ENCODE data around the gene SPEN.
"Not testable (repeated sequence)": the region's sequence is repeated elsewhere in the genome, so short reads cannot be mapped to it uniquely, and the experiment has no call there.

Gene SPEN

DNA sequence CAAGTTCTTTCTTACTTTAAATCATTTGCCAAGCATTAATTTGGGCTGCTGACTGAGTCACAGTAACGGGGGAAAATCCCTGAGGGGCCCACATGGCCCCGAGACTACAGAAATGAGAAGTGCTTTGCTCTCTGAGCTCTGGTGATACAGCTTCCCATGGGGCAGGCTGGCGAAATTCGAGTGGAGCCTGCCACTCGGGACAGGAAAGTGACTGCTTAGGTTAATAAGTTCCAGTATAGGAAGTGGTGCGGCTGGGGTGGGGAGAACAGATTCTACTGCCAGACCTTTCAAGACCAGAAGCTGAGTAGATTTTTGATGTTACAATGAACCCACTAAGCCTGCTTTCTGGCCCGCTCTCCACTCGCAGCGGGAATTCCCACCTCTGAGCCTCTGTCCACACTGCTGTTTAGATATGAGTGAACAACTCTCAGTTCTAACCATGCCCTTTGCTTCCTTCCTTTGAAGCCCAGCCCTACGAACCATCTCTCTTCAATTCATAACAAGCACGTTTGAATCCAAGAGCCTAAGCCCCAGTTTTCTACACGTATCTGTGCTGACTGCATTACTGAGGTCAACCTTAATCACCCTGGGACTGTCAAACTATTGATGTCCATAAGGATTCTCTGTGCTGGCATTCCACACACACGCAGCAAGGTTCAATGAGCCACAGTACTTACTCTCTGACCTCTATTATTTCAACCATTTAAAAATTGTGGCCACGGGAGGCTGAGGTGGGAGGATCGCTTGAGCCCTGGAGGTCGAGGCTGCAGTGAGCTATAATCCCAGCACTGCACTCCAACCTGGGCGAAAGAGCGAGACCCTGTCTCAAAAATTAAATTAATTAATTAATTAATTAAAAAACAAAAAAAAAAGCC lies 118.8 kb downstream of the SPEN start:
- peak; percentile 41 for DNase-seq

DNA sequence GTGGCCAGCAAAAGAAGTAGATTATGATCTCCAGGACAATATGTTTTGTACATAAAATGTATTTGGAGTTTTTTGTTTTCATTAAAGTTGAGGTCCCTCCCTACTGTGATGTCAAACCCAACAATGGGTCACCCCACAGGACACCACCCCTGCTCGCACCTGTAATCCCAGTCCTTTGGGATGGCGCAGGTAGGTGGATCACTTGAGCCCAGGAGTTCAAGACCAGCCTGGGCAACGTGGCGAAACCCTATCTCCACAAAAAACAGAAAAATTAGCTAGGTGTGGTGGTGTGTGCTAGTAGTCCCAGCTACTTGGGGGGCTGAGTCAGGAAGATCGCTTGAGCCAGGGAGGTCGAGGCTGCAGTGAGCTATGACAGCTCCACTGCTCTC lies 119.4 kb downstream of the SPEN start:
- no peak for DNase-seq

DNA sequence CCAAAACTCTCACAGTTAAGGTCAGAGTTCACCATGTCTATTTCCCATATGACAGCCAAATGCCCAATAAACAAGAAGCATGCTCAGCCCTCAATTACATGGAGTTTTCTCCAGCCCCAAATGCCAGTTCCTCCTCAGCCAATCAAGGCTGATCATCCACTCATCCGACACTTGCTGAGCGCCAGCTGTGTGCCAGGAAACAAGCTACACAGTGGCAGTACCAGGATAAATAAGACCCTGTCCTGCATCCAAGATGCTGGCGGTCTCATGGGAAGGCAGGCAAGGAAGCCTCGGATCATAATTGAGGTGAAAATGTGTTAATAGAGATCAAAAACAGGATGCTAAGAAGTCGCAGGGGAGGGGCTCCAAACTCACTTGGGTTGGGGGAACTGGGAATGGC lies 120.7 kb downstream of the SPEN start:
- DNase-seq: no peak

- DNase-seq: no peak
These were observed 121.9 kb downstream of the SPEN start for GRCh38 chr1:15969321-15969880.

GRCh38 chr1:15970911-15971310 lies 123.4 kb downstream of the SPEN start:
- no peak for DNase-seq

DNA sequence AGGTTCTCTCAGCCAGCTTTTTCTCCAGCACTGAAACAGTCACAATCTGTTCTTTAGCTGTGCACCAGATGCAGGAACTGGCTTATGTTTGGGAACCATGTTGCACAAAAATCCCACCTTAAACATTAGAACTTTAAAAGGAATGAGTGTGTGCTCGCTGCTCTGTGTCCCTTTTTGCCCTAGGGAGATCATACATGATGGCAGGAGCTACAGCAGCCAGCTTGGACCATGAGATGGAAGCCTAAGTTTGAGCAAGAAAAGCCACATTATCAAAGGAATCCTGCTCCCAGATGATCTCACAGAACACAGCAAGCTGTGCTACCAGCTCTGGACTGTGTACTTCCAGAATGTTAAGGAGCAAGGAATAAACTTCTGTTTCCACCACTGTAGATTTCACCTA lies 124.9 kb downstream of the SPEN start:
- DNase-seq: no peak

DNA sequence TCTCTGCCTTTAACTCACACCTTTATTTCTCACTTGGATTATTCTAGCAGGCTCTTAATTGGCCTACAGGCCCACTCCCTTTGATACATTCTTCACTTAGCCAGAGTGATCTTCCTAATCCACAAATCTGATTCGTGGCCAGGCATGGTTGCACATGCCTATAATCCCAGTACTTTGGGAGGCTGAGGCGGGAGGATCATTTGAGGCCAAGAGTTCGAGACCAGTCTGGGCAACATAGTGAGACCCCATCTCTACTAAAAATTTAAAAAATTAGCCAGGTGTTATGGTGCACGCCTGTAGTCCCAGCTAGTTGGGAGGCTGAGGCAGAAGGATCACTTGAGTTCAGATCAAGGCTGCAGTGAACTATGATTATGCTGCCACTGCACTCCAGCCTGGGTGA lies 126.3 kb downstream of the SPEN start:
- no peak for DNase-seq

DNA sequence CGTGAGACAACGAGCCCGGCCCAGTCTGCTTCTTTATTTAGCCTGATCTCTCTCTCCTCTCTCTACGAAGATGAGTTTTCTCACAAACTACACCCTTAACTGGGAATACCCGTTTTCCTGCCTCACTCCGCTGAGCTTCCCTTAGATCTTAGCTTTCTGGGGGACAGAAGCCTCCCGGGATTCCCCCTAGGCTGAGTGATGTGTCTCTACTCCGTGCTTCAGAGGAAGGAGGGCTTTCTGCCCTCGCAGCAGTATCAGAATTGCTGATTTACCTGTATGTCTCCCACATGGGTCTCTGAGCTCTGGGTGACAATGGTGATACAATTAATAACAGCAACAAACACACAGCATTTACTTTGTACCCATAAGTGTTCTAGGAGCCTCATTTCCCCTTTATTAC lies 127.3 kb downstream of the SPEN start:
- DNase-seq: no peak

DNA sequence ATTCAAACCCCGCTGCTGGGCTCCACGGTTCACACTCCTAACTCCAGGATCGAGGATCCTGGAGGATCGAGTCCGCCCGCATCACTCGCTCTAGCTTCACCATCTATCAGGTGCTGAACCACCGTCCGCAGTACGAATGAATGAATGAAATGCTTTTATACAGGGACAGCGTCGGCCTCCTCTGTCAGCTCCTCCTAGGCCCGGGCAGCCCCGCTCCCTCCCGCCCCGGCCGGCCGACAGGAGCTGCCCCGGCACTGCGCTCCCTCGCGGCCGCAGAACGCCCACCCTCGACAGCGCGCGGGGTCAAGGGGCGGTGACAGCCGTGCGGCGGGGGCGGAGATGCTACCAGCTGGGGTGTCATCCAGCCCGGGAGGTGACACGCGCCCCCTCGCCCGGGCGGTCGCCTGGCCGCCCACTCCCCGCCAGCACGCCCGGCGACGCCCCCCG lies 127.9 kb downstream of the SPEN start:
- DNase-seq: peak; percentile 62

GRCh38 chr1:15975805-15976680 lies 128.5 kb downstream of the SPEN start, which contains the start of gene ZBTB17:
ZBTB17 (minus strand) TSS chr1:15976101; CDS start chr1:15948495, 27,606 bp downstream.
- peak; percentile 94 for DNase-seq

DNA sequence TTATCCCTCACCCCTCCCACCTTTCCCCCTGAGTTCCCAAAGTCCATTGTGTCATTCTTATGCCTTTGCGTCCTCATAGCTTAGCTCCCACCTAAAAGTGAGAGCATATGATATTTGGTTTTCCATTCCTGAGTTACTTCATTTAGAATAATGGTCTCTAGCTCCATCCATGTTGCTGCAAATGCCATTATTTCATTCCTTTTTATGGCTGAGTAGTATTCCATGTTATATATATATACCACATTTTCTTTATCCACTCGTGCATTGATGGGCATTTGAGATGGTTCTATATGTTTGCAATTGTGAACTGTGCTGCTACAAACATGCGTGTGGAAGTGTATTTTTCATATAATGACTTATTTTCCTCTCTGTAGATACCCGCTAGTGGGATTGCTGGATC lies 130.4 kb downstream of the SPEN start:
- not testable (repeated sequence) for DNase-seq

GRCh38 chr1:15981679-15982078 lies 134.2 kb downstream of the SPEN start:
- DNase-seq: no peak

GRCh38 chr1:15983275-15983674 lies 135.8 kb downstream of the SPEN start:
- DNase-seq: no peak

DNA sequence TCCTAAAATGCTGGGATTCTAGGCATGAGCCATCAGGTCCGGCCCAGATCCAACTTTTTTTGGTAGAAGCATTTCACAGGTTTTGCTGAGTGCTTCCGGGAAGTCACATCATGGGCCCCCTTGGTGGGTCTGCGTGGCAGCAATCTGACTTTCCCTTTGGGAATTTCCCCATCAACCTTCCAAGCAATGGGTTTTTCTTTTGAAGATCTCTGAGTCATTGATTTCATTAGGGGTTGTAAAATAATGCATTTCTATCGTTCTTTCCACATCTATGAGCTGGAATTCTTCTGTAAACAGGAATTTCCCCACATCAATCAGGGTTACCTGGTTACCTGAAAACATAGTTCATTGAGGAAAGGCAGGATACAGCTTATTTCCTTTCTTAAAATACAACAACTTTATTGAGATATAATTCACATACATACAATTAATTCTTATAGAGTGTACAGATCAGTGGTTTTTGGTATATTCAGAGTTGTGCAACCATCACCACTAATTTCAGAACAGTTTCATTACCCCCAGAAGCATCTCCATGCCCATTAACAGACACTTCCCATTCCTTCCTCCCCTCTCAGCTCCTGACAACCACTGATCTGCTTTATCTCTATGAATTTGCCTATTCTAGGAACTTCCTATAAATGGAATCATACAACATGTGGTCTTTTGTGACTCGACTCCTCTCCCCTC lies 138.2 kb downstream of the SPEN start:
- DNase-seq: no peak

GRCh38 chr1:15988856-15989736 lies 141.6 kb downstream of the SPEN start:
- no peak for DNase-seq

DNA sequence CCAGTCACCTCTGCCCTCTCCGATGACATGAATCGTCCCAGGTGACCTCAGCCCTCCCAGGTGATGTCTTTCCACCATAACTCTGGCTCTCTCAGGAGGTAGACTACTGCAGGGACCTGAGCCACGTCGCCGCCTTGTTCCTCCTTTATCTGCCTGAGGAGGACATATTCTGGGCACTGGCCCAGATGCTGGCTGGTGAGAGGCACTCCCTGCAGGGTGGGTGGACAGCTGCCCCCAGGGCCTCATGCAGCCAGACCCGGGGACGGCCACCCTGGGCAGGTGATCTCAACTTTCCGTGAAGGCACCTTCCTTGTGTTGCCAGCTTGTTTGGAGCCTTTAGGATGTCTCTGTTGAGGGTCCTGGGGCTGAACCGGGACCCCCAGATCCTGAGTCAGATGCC lies 142.3 kb downstream of the SPEN start:
- no peak for DNase-seq

Measured in activated gamma-delta T cell treated with Interleukin-2 at 50 U/mL for 16 hours (primary cell).